GM12801 (cell line): ENCODE data around the gene BMP8B.

Experiments used
- CTCF ChIP-seq: IDR thresholded peaks from one replicate; pipeline ENCODE4 v1.5.1; 2011; ENCODE audit warnings: control low read depth; ENCODE audit not compliant: insufficient read length; ENCODE audit errors: extremely low read depth

BMP8B gene

GRCh38 chr1:39829791-39830533 is 41.3 kb upstream of the BMP8B start:
- no peak for TF ChIP-seq CTCF

- no peak for TF ChIP-seq CTCF
Observed at GRCh38 chr1:39828734-39829133, 40.1 kb upstream of the BMP8B start.

GRCh38 chr1:39827201-39827600 is 38.5 kb upstream of the BMP8B start:
- TF ChIP-seq CTCF: no peak

GRCh38 chr1:39826583-39826982 is 37.9 kb upstream of the BMP8B start:
- no peak for TF ChIP-seq CTCF

GRCh38 chr1:39825432-39825941 is 36.8 kb upstream of the BMP8B start:
- TF ChIP-seq CTCF: no peak

GRCh38 chr1:39822146-39822545 is 33.5 kb upstream of the BMP8B start:
- no peak for TF ChIP-seq CTCF

- no peak for TF ChIP-seq CTCF
Observed at GRCh38 chr1:39819091-39819812, 30.6 kb upstream of the BMP8B start.
